GM12872 (cell line): ENCODE measurements around the gene COMP.

Experiments
- TF ChIP-seq, protein P1 (sequence below): IDR thresholded peaks from 3 replicates; pipeline ENCODE4 v1.5.1; 2011; ENCODE audit warnings: low read depth, mild to moderate bottlenecking, low read length, moderate library complexity; ENCODE audit not compliant: insufficient read depth

COMP gene

DNA sequence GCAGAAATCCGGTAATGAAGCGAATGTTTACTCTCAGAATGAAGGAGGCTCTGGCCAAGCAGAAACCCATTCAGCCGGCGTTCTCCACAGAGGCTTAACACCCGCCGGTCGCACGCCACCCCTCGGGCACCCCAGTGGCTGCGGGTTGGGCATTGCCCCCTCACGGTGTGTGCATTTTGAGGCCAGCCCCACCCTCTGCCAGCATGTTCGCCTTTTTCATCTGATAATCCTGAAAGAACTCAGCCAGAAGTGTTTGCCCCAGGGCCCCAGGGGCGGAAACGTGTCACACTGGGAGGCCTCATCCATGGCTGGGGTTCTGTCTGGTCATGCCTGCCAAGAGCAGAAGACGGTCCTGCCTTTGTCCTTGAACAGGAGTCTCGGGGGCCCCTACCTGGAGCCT lies 34.2 kb downstream of the COMP start:
- TF ChIP-seq, protein P1, sequence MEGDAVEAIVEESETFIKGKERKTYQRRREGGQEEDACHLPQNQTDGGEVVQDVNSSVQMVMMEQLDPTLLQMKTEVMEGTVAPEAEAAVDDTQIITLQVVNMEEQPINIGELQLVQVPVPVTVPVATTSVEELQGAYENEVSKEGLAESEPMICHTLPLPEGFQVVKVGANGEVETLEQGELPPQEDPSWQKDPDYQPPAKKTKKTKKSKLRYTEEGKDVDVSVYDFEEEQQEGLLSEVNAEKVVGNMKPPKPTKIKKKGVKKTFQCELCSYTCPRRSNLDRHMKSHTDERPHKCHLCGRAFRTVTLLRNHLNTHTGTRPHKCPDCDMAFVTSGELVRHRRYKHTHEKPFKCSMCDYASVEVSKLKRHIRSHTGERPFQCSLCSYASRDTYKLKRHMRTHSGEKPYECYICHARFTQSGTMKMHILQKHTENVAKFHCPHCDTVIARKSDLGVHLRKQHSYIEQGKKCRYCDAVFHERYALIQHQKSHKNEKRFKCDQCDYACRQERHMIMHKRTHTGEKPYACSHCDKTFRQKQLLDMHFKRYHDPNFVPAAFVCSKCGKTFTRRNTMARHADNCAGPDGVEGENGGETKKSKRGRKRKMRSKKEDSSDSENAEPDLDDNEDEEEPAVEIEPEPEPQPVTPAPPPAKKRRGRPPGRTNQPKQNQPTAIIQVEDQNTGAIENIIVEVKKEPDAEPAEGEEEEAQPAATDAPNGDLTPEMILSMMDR: no peak

DNA sequence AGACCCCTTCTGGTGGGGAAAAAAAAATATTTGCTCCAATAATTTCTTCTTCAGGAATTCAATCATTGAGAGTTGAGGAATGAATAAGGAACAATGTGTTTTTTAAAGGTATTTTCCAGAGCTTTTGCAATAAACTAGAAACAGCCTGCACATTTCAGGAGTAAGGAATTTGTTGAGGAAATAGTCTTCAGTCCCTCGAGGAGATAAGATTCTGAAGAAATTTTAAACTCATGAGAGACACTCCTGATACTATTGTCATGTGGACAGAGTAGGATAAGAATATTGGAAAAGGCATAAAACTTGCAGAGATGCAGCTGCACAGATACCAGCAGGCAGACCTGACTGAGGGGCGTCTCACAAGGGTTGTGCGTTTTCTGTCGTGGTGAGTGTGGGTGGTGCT lies 36.6 kb downstream of the COMP start:
- TF ChIP-seq, protein P1: no peak

DNA sequence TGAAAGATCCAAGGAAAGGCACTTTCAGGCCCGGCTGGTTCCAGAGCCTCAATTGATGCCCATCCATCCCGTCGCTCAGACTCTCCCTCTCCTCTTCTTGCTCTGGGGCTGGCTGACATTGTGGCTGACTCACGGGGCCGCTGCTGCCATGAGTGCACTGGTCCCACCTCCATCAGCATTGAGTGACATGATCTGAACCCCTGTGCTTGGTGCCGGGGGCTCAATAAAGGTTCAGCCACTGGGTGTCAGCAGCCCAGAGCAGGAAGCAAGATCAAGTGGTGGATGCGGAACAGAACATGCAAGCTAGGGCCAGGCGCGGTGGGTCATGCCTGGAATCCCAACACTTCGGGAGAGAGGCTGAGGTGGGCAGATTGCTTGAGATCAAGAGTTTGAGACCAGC lies 39.5 kb downstream of the COMP start:
- TF ChIP-seq, protein P1: no peak

DNA sequence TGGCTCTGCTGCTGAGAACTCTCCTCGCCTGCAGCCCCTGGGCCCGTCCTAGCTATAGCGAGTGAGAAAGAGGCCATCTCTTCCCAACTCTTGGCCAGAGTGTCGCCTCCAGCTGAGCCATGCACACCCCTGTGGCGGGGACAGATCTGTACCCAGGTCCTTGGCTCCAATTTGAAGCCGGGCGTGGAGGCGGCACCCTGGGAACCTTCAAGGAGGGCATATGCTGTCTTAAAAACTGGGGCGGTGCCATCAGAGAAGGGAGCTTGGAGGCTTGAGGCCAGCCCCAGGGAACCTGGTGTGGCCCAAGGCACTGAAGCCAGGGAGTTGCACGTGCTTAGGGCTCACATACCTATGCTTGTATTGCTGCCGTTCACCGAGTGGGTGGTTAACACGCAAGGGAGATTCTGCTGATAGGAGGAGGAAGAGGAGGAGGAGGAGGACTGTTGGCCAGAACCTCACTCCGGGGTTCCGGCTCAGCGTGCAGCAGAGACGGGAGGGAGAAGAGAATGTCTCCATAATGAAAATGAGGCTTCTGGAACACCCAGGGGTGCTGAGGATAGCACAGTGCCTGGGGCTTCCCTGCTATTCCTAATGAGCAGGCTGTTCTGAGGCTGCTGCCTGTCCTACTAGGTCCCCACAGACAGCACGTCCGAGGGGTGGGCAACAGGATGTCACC lies 40.7 kb downstream of the COMP start:
- TF ChIP-seq, protein P1: no peak

DNA sequence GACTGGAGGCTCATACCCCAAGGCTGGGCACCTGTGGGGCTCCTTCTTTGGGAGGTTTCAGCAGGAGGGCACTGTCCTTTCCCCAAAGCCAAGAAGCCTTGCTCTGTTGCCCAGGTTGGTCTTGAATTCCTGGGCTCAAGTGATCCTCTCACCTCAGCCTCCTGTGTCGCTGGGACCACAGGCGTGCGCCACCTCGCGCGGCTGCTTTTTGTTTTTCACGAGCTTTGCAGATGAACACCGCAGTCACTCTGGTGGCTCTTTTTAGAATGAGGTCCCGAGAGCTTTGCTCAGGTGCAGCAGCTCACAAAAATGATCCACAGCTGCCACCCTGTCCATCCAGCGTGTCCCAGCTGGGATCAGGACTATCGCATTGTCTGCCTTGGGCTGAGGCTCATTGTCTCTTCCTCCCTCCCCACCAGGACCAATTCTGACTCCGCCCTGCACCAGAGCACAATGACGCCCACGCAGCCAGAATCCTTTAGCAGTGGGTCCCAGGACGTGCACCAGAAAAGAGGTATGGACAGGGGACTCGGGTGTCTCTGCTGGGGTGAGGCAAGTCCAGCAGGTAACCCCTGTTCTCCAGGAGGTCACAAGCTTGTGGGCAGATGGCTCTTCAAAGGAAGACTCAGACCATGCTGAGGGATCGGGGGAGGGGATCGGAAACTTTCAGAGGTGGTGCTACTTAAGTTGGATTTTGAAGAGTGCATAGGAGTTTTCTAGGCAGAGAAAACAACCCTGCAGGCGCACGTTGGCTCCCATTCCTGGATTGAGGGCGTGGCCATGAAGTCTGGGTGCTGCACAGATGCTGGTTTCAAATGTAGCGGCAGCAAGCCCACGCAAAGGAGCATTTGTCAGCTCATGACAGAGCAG lies 41.5 kb downstream of the COMP start:
- TF ChIP-seq, protein P1: no peak

DNA sequence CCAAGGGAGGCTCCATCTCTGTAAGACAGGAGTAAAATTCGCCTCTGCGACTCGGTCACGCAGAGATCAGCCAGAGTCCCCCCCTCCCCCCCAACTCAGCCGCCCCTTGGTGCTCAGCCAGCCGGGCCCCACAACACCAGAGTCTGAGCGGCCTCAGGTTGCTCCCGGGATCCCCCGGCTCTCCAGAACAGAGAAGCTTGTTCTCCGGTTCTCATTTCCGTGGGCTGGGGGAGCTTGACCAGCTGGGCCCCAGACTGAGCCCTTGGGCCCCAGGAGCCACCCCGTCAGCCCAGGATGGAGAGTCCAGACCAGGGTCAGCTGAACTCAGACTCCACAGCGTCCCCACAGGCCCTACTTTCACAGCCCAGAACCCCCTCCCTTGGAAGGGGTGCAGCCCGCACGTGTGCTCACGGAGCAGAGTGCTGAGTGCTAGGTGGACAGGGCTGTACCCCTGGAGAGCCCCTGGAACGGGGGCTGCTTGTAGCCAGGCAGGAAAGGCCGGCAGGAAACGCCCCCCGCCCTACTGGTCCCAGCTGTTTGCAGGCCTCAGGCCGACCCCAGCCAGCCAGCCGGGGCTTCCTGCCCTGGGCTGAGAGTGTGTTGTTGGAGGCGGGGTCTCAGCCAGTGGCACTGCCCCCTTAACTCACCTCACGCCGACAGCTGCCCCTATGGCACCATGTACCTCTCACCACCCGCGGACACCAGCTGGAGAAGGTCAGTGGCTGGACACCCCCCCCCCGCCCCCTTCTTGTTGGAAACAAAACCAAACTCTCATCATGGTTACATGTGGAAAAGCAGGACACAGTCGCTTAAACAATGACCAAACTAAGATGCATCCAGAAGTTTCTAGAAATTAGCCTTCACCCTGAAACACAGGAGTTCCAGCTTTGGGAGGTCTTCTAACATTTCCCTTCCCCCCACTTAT lies 44.4 kb downstream of the COMP start:
- TF ChIP-seq, protein P1: no peak

DNA sequence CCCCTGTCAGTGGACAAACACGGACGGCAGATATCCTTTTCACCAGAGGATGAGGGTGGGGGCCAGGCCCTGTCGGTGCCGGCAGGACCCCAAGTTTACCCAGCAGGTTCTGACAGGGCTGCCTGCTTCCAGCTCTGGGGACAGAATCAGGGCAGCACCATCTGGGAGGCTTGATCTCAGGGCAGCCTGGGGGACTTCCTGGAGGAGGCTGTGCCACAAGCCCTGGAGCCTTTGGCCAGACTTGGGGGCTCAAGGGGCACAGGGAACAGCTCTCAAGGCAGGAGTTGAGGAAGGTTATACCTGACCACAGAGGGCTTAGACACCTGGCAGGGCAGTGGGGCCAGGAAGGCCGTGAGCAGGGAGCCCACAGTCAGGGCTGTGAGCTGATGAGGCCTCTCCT lies 45.2 kb downstream of the COMP start:
- TF ChIP-seq, protein P1: no peak
